Stimulated activated memory B cell treated with anti-CD40 and anti-IgM and Interleukin-4, amounts not matched to agents 10 μg/mL and 1 μg/mL and 100 μg/mL, for 72 hours (primary cell): ENCODE measurements around the gene VSIG2.
"Not testable (repeated sequence)": the region's sequence is repeated elsewhere in the genome, so short reads cannot be mapped to it uniquely, and the experiment has no call there.

ENCODE experiments used
- ATAC-seq: fragments of 150-1000 bp; cut with Tn5 transposase; 2 replicates; pipeline ENCODE4 v1.10.0; 2021
- H3K27ac Mint-ChIP-seq: one replicate; pipeline ENCODE4 v1.8.0; 2022; ENCODE audit warnings: mild to moderate bottlenecking, mixed read lengths
- H3K27me3 Mint-ChIP-seq: one replicate; pipeline ENCODE4 v1.8.0; 2022; ENCODE audit warnings: mixed read lengths
- H3K36me3 Mint-ChIP-seq: one replicate; pipeline ENCODE4 v1.8.0; 2022; ENCODE audit warnings: mixed read lengths
- H3K4me1 Mint-ChIP-seq: one replicate; pipeline ENCODE4 v1.8.0; 2022; ENCODE audit warnings: mixed read lengths
- H3K4me3 Mint-ChIP-seq: one replicate; pipeline ENCODE4 v1.8.0; 2022; ENCODE audit warnings: mild to moderate bottlenecking, moderate library complexity, mixed read lengths
- H3K9me3 Mint-ChIP-seq: one replicate; pipeline ENCODE4 v1.8.0; 2022; ENCODE audit warnings: mixed read lengths

VSIG2 gene

GRCh38 chr11:124776865-124777645 is 25.0 kb upstream of the VSIG2 start:
- H3K4me1 Mint-ChIP-seq = peaks cover 22% of the 10 kb centered on the region
- no peak overlapping the region for H3K4me3 Mint-ChIP-seq
- peaks cover 22% of the 10 kb centered on the region for H3K36me3 Mint-ChIP-seq
- no peak overlapping the region for H3K27ac Mint-ChIP-seq
- H3K9me3 Mint-ChIP-seq = no peaks in the 10 kb centered on the region
- H3K27me3 Mint-ChIP-seq = no peaks in the 10 kb centered on the region
- no peak for ATAC-seq

GRCh38 chr11:124770959-124771358 is 18.9 kb upstream of the VSIG2 start:
- H3K27me3 Mint-ChIP-seq, H3K4me1 Mint-ChIP-seq, H3K27ac Mint-ChIP-seq, H3K9me3 Mint-ChIP-seq, ATAC-seq, H3K4me3 Mint-ChIP-seq: not testable (repeated sequence)
- H3K36me3 Mint-ChIP-seq = peaks cover 25% of the 10 kb centered on the region

- Mint-ChIP-seq H3K9me3 (no peaks in the 10 kb centered on the region), H3K27ac (no peak overlapping the region), H3K27me3 (no peaks in the 10 kb centered on the region), H3K36me3 (peaks cover 25% of the 10 kb centered on the region), H3K4me3 (no peak overlapping the region), H3K4me1 (no peaks in the 10 kb centered on the region)
- ATAC-seq = no peak
These were observed 18.0 kb upstream of the VSIG2 start for GRCh38 chr11:124769806-124770774.

- Mint-ChIP-seq H3K36me3 (peaks cover 25% of the 10 kb centered on the region), H3K27me3 (no peaks in the 10 kb centered on the region), H3K9me3 (no peaks in the 10 kb centered on the region), H3K4me1 (no peaks in the 10 kb centered on the region), H3K4me3 (no peak overlapping the region), H3K27ac (no peak overlapping the region)
- ATAC-seq = no peak
These were observed 16.9 kb upstream of the VSIG2 start for GRCh38 chr11:124768914-124769313.

- Mint-ChIP-seq H3K9me3 (no peaks in the 10 kb centered on the region), H3K27ac (no peak overlapping the region), H3K4me3 (no peak overlapping the region), H3K27me3 (peaks cover 8% of the 10 kb centered on the region), H3K36me3 (peaks cover 11% of the 10 kb centered on the region), H3K4me1 (peaks cover 19% of the 10 kb centered on the region)
- no peak for ATAC-seq
These were observed 14.1 kb upstream of the VSIG2 start for GRCh38 chr11:124766156-124766555.

GRCh38 chr11:124763156-124763947 is 11.3 kb upstream of the VSIG2 start:
- Mint-ChIP-seq H3K4me1 (peaks cover 46% of the 10 kb centered on the region), H3K27me3 (peaks cover 36% of the 10 kb centered on the region), H3K9me3 (no peaks in the 10 kb centered on the region), H3K36me3 (peaks cover 1% of the 10 kb centered on the region), H3K27ac (peak overlapping the region; percentile 16), H3K4me3 (peak overlapping the region; percentile 97)
- peak; percentile 59 for ATAC-seq

- Mint-ChIP-seq H3K4me1 (peaks cover 52% of the 10 kb centered on the region), H3K9me3 (no peaks in the 10 kb centered on the region), H3K4me3 (peak overlapping the region; percentile 97), H3K27me3 (peaks cover 42% of the 10 kb centered on the region), H3K36me3 (no peaks in the 10 kb centered on the region), H3K27ac (peak overlapping the region; percentile 16)
- ATAC-seq = peak; percentile 4
These were observed 10.6 kb upstream of the VSIG2 start for GRCh38 chr11:124762624-124763155.

- peaks cover 47% of the 10 kb centered on the region for H3K27me3 Mint-ChIP-seq
- H3K27ac Mint-ChIP-seq = peak within 1 kb of the TSS; percentile 24
- H3K9me3 Mint-ChIP-seq = no peaks in the 10 kb centered on the region
- peaks cover 52% of the 10 kb centered on the region for H3K4me1 Mint-ChIP-seq
- peak within 1 kb of the TSS; percentile 97 for H3K4me3 Mint-ChIP-seq
- no peaks in the 10 kb centered on the region for H3K36me3 Mint-ChIP-seq
- peak; percentile 84 for ATAC-seq
These were observed 10.1 kb upstream of the VSIG2 start, which contains the start of gene ESAM for GRCh38 chr11:124762105-124762623. TSS of gene ESAM (minus strand) at chr11:124762290. CDS start at chr11:124762154, 136 bp downstream.

GRCh38 chr11:124761301-124762104 is 9.4 kb upstream of the VSIG2 start:
- ATAC-seq = no peak
- Mint-ChIP-seq H3K36me3 (no peaks in the 10 kb centered on the region), H3K4me1 (peaks cover 52% of the 10 kb centered on the region), H3K27me3 (peaks cover 54% of the 10 kb centered on the region), H3K4me3 (peak overlapping the region; percentile 97), H3K27ac (peak overlapping the region; percentile 24), H3K9me3 (no peaks in the 10 kb centered on the region)

GRCh38 chr11:124760806-124761205 is 8.8 kb upstream of the VSIG2 start:
- ATAC-seq = no peak
- H3K27me3 Mint-ChIP-seq = peaks cover 61% of the 10 kb centered on the region
- peak overlapping the region; percentile 59 for H3K4me3 Mint-ChIP-seq
- no peak overlapping the region for H3K27ac Mint-ChIP-seq
- H3K4me1 Mint-ChIP-seq = peaks cover 52% of the 10 kb centered on the region
- no peaks in the 10 kb centered on the region for H3K36me3 Mint-ChIP-seq
- H3K9me3 Mint-ChIP-seq = no peaks in the 10 kb centered on the region

- no peaks in the 10 kb centered on the region for H3K36me3 Mint-ChIP-seq
- H3K27me3 Mint-ChIP-seq = peaks cover 62% of the 10 kb centered on the region
- ATAC-seq = no peak
- H3K4me3 Mint-ChIP-seq = peak overlapping the region; percentile 59
- H3K4me1 Mint-ChIP-seq = peaks cover 52% of the 10 kb centered on the region
- H3K27ac Mint-ChIP-seq = peak overlapping the region; percentile 53
- no peaks in the 10 kb centered on the region for H3K9me3 Mint-ChIP-seq
These were observed 8.2 kb upstream of the VSIG2 start for GRCh38 chr11:124760205-124760652.

- Mint-ChIP-seq H3K9me3 (no peaks in the 10 kb centered on the region), H3K36me3 (no peaks in the 10 kb centered on the region), H3K4me1 (peaks cover 52% of the 10 kb centered on the region), H3K4me3 (peak overlapping the region; percentile 59), H3K27me3 (peaks cover 62% of the 10 kb centered on the region), H3K27ac (peak overlapping the region; percentile 53)
- ATAC-seq = no peak
These were observed 7.5 kb upstream of the VSIG2 start for GRCh38 chr11:124759266-124760204.
